Breast epithelium (tissue), 4 donors: ENCODE results near the gene CDC42EP1. TPM values are rescaled to one million over a fixed set of nuclear protein-coding genes. Genes with fewer than 3 reads are reported as not detected.
"Not testable (repeated sequence)": the region's sequence is repeated elsewhere in the genome, so short reads cannot be mapped to it uniquely, and the experiment has no call there.

ENCODE experiments used
- DNase-seq, 2 donors: peaks; one replicate each; pipeline ENCODE4 v3.0.0-alpha.2; 2019; ENCODE audit warnings: low spot score in 2 of 2
- H3K27ac ChIP-seq, 2 donors: fragments of 200-600 bp; sonication (generic) in 1 of 2; one replicate each; pipeline ENCODE4 v1.5.1; 2016 to 2019; ENCODE audit warnings: mild to moderate bottlenecking in 1 of 2
- H3K27me3 ChIP-seq, 2 donors: fragments of 200-600 bp; sonication (generic) in 1 of 2; one replicate each; pipeline versions ENCODE4 v1.5.1 to v1.6.0; 2017 to 2019; ENCODE audit warnings: control low read depth in 1 of 2, mild to moderate bottlenecking in 1 of 2
- H3K36me3 ChIP-seq: fragments of 200-600 bp; one replicate; pipeline ENCODE4 v1.5.1; 2019
- H3K4me1 ChIP-seq, 2 donors: fragments of 200-600 bp; sonication (generic); one replicate each; pipeline ENCODE4 v1.5.1; 2016 to 2019; ENCODE audit warnings: control low read depth in 1 of 2
- H3K4me3 ChIP-seq, 3 donors: fragments of 200-600 bp; sonication (generic); 1 replicate in 2 of 3; 2 replicates in 1 of 3; pipeline ENCODE4 v1.5.1; 2016 to 2019; ENCODE audit warnings: mild to moderate bottlenecking in 3 of 3, moderate library complexity in 2 of 3
- H3K9me3 ChIP-seq, 2 donors: fragments of 200-600 bp; sonication (generic) in 1 of 2; one replicate each; pipeline ENCODE4 v1.5.1; 2016 to 2019; ENCODE audit warnings: control low read depth in 1 of 2
- POLR2A ChIP-seq: fragments of 450-650 bp; IDR thresholded peaks from one replicate; pipeline ENCODE4 v1.6.1; 2016; ENCODE audit warnings: antibody characterized with exemption, mild to moderate bottlenecking, moderate library complexity
- POLR2AphosphoS5 ChIP-seq, 3 donors: sonication (generic); formaldehyde crosslinking; IDR thresholded peaks; one replicate each; pipeline ENCODE4 v1.6.1; 2017; ENCODE audit warnings: antibody characterized with exemption in 3 of 3
- intact Hi-C: fragments of 100-400 bp; cut with DNase I; formaldehyde crosslinking; loops from one replicate; pipeline ENCODE4 v1.15.1; 2023; ENCODE audit warnings: low total_unique reads
- total RNA-seq, 3 donors: library from RNA; depleted of rRNA; stranded (reverse); fragments of >200 nt; gene quantifications; one replicate each; pipeline ENCODE4 v1.1.0, GENCODE V29; 2016
- TF ChIP-seq, protein P1 (sequence below), 3 donors: fragments of 450-650 bp; IDR thresholded peaks; one replicate each; pipeline ENCODE4 v1.5.1; 2016 to 2017; ENCODE audit warnings: antibody characterized with exemption in 3 of 3, mild to moderate bottlenecking in 3 of 3, moderate library complexity in 3 of 3

CDC42EP1 gene
- total RNA-seq, 3 donors from 2014 or later, result 13.8 to 43.0 (median 29.8) TPM

GRCh38 chr22:37526376-37526775 lies 33.9 kb upstream of the CDC42EP1 start:
- H3K9me3 ChIP-seq, result no peaks in the 10 kb centered on the region
- no peak for TF ChIP-seq POLR2A
- TF ChIP-seq, protein P1, sequence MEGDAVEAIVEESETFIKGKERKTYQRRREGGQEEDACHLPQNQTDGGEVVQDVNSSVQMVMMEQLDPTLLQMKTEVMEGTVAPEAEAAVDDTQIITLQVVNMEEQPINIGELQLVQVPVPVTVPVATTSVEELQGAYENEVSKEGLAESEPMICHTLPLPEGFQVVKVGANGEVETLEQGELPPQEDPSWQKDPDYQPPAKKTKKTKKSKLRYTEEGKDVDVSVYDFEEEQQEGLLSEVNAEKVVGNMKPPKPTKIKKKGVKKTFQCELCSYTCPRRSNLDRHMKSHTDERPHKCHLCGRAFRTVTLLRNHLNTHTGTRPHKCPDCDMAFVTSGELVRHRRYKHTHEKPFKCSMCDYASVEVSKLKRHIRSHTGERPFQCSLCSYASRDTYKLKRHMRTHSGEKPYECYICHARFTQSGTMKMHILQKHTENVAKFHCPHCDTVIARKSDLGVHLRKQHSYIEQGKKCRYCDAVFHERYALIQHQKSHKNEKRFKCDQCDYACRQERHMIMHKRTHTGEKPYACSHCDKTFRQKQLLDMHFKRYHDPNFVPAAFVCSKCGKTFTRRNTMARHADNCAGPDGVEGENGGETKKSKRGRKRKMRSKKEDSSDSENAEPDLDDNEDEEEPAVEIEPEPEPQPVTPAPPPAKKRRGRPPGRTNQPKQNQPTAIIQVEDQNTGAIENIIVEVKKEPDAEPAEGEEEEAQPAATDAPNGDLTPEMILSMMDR (IDR thresholded peaks at IDR 0.05), result no peak
- TF ChIP-seq POLR2AphosphoS5 (IDR thresholded peaks at IDR 0.05), result no peak
- intact Hi-C loops, result no loop called here
- H3K4me3 ChIP-seq, result no peak overlapping the region
- H3K36me3 ChIP-seq, result no peaks in the 10 kb centered on the region
- H3K4me1 ChIP-seq, result no peaks in the 10 kb centered on the region
- no peak for DNase-seq
- no peak overlapping the region for H3K27ac ChIP-seq
- no peaks in the 10 kb centered on the region for H3K27me3 ChIP-seq

- DNase-seq, intact Hi-C loops, H3K27me3 ChIP-seq: not testable (repeated sequence)
Measured at GRCh38 chr22:37527081-37527752, 33.1 kb upstream of the CDC42EP1 start.

GRCh38 chr22:37527952-37528351 lies 32.3 kb upstream of the CDC42EP1 start:
- H3K27ac ChIP-seq, H3K27me3 ChIP-seq, H3K4me1 ChIP-seq, intact Hi-C loops, DNase-seq, H3K9me3 ChIP-seq, H3K36me3 ChIP-seq, H3K4me3 ChIP-seq: not testable (repeated sequence)

More at GRCh38 chr22:37527081-37527752, 33.1 kb upstream of the CDC42EP1 start:
- not testable (repeated sequence) for H3K9me3 ChIP-seq, H3K27ac ChIP-seq, H3K4me3 ChIP-seq, H3K4me1 ChIP-seq, H3K36me3 ChIP-seq

DNA sequence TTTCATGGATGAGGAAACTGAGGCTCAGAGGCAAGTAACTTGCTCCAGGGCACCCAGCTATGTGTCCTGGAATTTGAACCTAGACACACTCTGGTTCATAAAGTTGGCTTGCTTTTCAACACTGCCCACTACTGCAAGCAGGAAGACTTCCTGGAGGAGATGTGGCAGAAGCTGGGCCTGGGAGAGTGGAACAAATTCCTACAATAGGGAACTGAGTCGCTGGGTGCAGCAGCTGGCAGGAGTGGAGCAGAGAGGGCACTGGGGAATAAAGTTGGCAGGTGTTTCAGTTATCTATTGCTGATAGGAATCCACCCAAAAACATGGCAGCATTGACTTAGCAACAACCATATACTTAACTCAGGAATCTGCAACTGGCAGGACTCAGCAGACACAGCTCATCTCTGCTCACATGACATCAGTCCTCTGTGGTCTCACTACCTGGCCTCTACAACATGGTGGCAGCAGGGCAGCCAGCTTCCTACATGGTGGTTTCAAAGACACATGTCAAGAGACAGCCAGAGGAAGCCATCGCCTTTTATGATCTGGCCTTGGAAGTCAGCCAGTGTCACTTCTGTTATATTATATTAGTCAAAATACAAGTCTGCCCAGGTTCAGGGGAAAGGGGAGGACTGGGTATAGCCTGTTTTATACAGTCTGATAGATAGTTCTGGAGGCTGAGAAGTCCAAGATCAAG lies 30.5 kb upstream of the CDC42EP1 start:
- Histone ChIP-seq H3K27me3 (no peaks in the 10 kb centered on the region), H3K36me3 (no peaks in the 10 kb centered on the region), H3K4me1 (no peaks in the 10 kb centered on the region), H3K4me3 (no peak overlapping the region), H3K27ac (no peak overlapping the region), H3K9me3 (no peaks in the 10 kb centered on the region)
- DNase-seq, result no peak
- intact Hi-C loops, result no loop called here
- no peak for TF ChIP-seq POLR2AphosphoS5 (IDR thresholded peaks at IDR 0.05)
- TF ChIP-seq, protein P1 (IDR thresholded peaks at IDR 0.05), result no peak

DNA sequence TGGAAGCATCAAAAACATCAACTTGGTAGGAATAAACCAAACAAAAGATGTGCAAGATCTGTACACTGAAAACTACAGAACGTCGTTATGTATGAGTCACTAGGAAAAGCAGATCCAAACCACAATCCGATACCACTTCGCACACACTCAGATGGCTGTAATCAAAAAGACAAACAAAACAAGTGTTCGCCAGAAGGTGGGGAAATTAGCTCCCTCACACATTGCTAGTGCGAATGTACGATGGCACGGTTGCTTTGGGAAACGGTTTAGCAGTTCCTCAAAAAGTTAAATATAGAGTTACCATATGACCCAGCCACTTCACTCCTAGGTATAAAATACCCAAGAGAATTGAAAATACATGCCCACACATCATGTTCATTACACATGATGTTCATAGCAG lies 26.3 kb upstream of the CDC42EP1 start:
- H3K4me1 ChIP-seq, result no peaks in the 10 kb centered on the region
- H3K27me3 ChIP-seq, result no peaks in the 10 kb centered on the region
- no peak overlapping the region for H3K4me3 ChIP-seq
- intact Hi-C loops, result no loop called here
- H3K27ac ChIP-seq, result no peak overlapping the region
- TF ChIP-seq, protein P1 (IDR thresholded peaks at IDR 0.05), result no peak
- TF ChIP-seq POLR2AphosphoS5 (IDR thresholded peaks at IDR 0.05) (no peak), POLR2A (no peak)
- no peak for DNase-seq
- no peaks in the 10 kb centered on the region for H3K36me3 ChIP-seq
- H3K9me3 ChIP-seq, result no peaks in the 10 kb centered on the region

GRCh38 chr22:37534445-37534844 lies 25.8 kb upstream of the CDC42EP1 start:
- intact Hi-C loops, result no loop called here
- no peaks in the 10 kb centered on the region for H3K9me3 ChIP-seq

More at GRCh38 chr22:37534445-37534844, 25.8 kb upstream of the CDC42EP1 start:
- TF ChIP-seq, protein P1 (IDR thresholded peaks at IDR 0.05), result no peak
- TF ChIP-seq POLR2A (no peak), POLR2AphosphoS5 (IDR thresholded peaks at IDR 0.05) (no peak)
- H3K36me3 ChIP-seq, result no peaks in the 10 kb centered on the region
- H3K27ac ChIP-seq, result no peak overlapping the region
- no peak overlapping the region for H3K4me3 ChIP-seq
- H3K4me1 ChIP-seq, result no peaks in the 10 kb centered on the region
- DNase-seq, result no peak
- no peaks in the 10 kb centered on the region for H3K27me3 ChIP-seq
